ENCODE results near the gene DPP7. TPM values are rescaled to one million over a fixed set of nuclear protein-coding genes. Genes with fewer than 3 reads are reported as not detected.

Gene DPP7
- total RNA-seq, 1 donor from 2014 or later: 152 TPM

DNA sequence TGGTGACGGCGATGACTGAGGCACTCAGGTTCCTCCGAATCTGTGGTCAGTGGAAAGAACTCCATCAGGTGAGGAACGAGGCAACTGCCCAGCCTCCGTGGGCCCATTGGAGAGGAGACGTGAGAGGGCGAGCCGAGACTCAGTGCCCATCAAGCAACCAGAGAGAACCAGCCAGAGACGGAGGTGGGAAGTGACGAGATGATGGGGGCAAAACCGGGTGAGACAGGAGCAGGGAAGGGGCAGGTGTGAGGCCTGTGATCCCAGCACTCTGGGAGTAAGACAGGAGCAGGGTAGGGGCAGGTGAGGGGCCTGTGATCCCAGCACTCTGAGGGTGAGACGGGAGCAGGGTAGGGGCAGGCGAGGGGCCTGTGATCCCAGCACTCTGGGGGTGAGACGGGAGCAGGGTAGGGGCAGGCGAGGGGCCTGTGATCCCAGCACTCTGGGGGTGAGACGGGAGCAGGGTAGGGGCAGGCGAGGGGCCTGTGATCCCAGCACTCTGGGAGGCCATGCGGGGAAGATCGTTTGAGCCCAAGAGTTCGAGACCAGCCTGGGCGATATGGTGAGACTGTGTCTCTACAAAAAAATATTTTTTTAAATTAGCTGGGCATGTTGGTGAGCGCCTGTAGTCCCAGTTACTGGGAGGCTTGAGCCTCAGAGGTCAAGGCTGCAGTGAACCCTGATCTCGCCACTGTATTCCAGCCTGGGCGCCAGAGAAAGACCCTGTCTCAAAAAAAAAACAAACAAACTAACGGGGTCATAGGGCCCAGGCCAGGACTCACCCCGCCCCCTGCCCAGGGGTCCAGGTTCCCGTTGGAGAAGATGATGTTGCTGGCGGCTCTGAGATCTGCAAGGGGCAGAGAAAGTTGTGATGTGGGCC, 3.4 kb downstream of the DPP7 start:
- peaks cover 16% of the 10 kb centered on the region for H3K4me1 ChIP-seq
- no peak overlapping the region for H3K27ac ChIP-seq
- no peak overlapping the region for H3K4me3 ChIP-seq
- H3K9me3 ChIP-seq: no peaks in the 10 kb centered on the region
- peaks cover 0 to 56% of the 10 kb centered on the region in 2 donors for H3K36me3 ChIP-seq
- no peak for DNase-seq (ENCODE audit: extremely low spot score in 2 of 2)
- intact Hi-C loops (cut with DNase I): no loop called here
- TF ChIP-seq POLR2AphosphoS5 (IDR thresholded peaks at IDR 0.05; ENCODE audit: insufficient read depth in 1 of 2, low read depth in 1 of 2): no peak
- TF ChIP-seq, protein P1, sequence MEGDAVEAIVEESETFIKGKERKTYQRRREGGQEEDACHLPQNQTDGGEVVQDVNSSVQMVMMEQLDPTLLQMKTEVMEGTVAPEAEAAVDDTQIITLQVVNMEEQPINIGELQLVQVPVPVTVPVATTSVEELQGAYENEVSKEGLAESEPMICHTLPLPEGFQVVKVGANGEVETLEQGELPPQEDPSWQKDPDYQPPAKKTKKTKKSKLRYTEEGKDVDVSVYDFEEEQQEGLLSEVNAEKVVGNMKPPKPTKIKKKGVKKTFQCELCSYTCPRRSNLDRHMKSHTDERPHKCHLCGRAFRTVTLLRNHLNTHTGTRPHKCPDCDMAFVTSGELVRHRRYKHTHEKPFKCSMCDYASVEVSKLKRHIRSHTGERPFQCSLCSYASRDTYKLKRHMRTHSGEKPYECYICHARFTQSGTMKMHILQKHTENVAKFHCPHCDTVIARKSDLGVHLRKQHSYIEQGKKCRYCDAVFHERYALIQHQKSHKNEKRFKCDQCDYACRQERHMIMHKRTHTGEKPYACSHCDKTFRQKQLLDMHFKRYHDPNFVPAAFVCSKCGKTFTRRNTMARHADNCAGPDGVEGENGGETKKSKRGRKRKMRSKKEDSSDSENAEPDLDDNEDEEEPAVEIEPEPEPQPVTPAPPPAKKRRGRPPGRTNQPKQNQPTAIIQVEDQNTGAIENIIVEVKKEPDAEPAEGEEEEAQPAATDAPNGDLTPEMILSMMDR (IDR thresholded peaks at IDR 0.05): no peak
- no peak for TF ChIP-seq POLR2A (IDR thresholded peaks at IDR 0.05)
- H3K27me3 ChIP-seq: no peaks in the 10 kb centered on the region

GRCh38 chr9:137110147-137110910, 4.2 kb downstream of the DPP7 start:
- Histone ChIP-seq H3K27ac (no peak overlapping the region), H3K36me3 (peaks cover 0 to 64% of the 10 kb centered on the region in 2 donors), H3K4me1 (peaks cover 15% of the 10 kb centered on the region), H3K27me3 (no peaks in the 10 kb centered on the region), H3K4me3 (no peak overlapping the region), H3K9me3 (no peaks in the 10 kb centered on the region)
- intact Hi-C loops (cut with DNase I): no loop called here
- DNase-seq (ENCODE audit: extremely low spot score in 2 of 2): no peak
- no peak for TF ChIP-seq POLR2AphosphoS5 (IDR thresholded peaks at IDR 0.05; ENCODE audit: insufficient read depth in 1 of 2, low read depth in 1 of 2)
- TF ChIP-seq, protein P1 (IDR thresholded peaks at IDR 0.05): no peak
- TF ChIP-seq POLR2A (IDR thresholded peaks at IDR 0.05): no peak

DNA sequence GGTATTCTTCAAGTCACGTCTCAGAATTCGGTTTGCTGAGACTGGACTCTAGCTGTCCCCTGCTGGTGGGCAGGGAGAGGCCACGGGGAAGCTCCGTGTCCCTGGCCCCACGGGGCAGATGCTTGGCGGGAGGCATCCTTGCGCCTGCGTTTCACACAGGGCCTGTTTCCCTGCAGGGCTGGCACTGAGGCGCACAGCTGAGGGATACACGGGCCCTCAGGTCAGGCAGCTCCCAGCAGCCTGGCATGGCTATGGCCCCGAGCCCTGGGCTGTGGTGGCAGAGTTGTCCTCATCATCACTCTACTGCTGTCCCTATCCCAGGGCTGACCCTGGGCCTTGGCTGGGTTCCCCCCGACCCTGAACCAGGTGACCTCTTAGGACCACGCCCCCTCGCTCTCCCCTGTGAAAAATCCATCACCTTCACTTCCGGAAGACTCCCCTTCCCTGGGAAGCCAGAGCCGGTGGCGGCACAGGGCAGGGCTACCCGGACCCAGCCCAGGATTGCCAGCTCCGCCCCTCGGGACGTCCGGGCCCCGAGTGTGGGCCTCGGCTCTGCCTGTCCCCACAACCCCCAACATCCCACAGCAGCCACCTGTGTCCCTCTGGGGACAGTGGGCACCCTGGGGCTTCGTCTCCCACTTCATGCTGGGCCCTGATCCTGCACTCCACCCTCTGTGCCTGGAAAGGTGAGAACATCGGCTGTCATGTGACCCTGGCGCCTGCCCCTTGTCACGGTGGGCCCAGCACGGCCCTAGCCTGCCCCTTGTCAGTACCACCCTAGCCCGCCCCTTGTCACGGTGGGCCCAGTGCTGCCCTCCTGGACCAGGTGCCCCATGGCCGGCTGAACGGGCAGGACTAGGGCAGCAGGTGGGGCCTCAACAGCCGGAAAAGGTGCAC, 5.0 kb downstream of the DPP7 start:
- Histone ChIP-seq H3K27me3 (no peaks in the 10 kb centered on the region), H3K9me3 (no peaks in the 10 kb centered on the region), H3K27ac (no peak overlapping the region), H3K4me3 (no peak overlapping the region), H3K4me1 (peaks cover 8% of the 10 kb centered on the region), H3K36me3 (peaks cover 0 to 69% of the 10 kb centered on the region in 2 donors)
- no peak for DNase-seq (ENCODE audit: extremely low spot score in 2 of 2)
- intact Hi-C loops (cut with DNase I): no loop called here
- TF ChIP-seq POLR2A (IDR thresholded peaks at IDR 0.05): no peak
- TF ChIP-seq, protein P1 (IDR thresholded peaks at IDR 0.05): no peak
- TF ChIP-seq POLR2AphosphoS5 (IDR thresholded peaks at IDR 0.05; ENCODE audit: insufficient read depth in 1 of 2, low read depth in 1 of 2): no peak

- TF ChIP-seq, protein P1 (IDR thresholded peaks at IDR 0.05): no peak
- TF ChIP-seq POLR2AphosphoS5 (IDR thresholded peaks at IDR 0.05; ENCODE audit: insufficient read depth in 1 of 2, low read depth in 1 of 2): no peak
- no peak for TF ChIP-seq POLR2A (IDR thresholded peaks at IDR 0.05)
- intact Hi-C loops (cut with DNase I): no loop called here
- no peaks in the 10 kb centered on the region for H3K9me3 ChIP-seq
- no peak overlapping the region for H3K4me3 ChIP-seq
- no peaks in the 10 kb centered on the region for H3K27me3 ChIP-seq
- peaks cover 0 to 73% of the 10 kb centered on the region in 2 donors for H3K36me3 ChIP-seq
- DNase-seq (ENCODE audit: extremely low spot score in 2 of 2): no peak
- H3K4me1 ChIP-seq: peaks cover 7% of the 10 kb centered on the region
- no peak overlapping the region for H3K27ac ChIP-seq
These were observed 5.8 kb downstream of the DPP7 start for GRCh38 chr9:137108608-137109249.

All from vagina (tissue), 2 donors.